GM19372 (cell line): ENCODE measurements around the gene ALDH16A1.

Experiments used
- ATAC-seq: cut with Tn5 transposase; IDR thresholded peaks from one replicate; pipeline ENCODE4 v1.9.1; 2021; ENCODE audit warnings: mild to moderate bottlenecking, low read depth, moderate library complexity; ENCODE audit not compliant: unreplicated experiment

The ALDH16A1 gene

GRCh38 chr19:49453013-49453756, at the start of gene ALDH16A1:
Gene ALDH16A1, plus strand, starts transcription at chr19:49453225. Its CDS starts 107 bp downstream, at chr19:49453332.
- peak; percentile 78 for ATAC-seq

- no peak for ATAC-seq
Measured at GRCh38 chr19:49403404-49404187, 49.4 kb upstream of the ALDH16A1 start.

- ATAC-seq = no peak
Measured at GRCh38 chr19:49407079-49407478, 45.9 kb upstream of the ALDH16A1 start.

GRCh38 chr19:49407482-49408015, 45.5 kb upstream of the ALDH16A1 start:
- no peak for ATAC-seq

GRCh38 chr19:49408816-49409440, 44.1 kb upstream of the ALDH16A1 start:
- ATAC-seq = no peak

GRCh38 chr19:49409441-49410029, 43.5 kb upstream of the ALDH16A1 start:
- ATAC-seq = no peak

- ATAC-seq = no peak
Measured at GRCh38 chr19:49411681-49412326, 41.2 kb upstream of the ALDH16A1 start.

- ATAC-seq = no peak
Measured at GRCh38 chr19:49413348-49413747, 39.7 kb upstream of the ALDH16A1 start.

GRCh38 chr19:49414256-49414655, 38.8 kb upstream of the ALDH16A1 start:
- no peak for ATAC-seq

- peak; percentile 62 for ATAC-seq
Measured at GRCh38 chr19:49415102-49415809, 37.8 kb upstream of the ALDH16A1 start.

GRCh38 chr19:49415810-49416200, 37.2 kb upstream of the ALDH16A1 start:
- ATAC-seq = no peak

- ATAC-seq = no peak
Measured at GRCh38 chr19:49417088-49417487, 35.9 kb upstream of the ALDH16A1 start.

GRCh38 chr19:49418511-49418910, 34.5 kb upstream of the ALDH16A1 start:
- ATAC-seq = no peak

GRCh38 chr19:49419173-49419572, 33.9 kb upstream of the ALDH16A1 start:
- no peak for ATAC-seq

- no peak for ATAC-seq
Measured at GRCh38 chr19:49420227-49420626, 32.8 kb upstream of the ALDH16A1 start.

GRCh38 chr19:49421039-49421877, 31.8 kb upstream of the ALDH16A1 start:
- no peak for ATAC-seq

- ATAC-seq = no peak
Measured at GRCh38 chr19:49421878-49422202, 31.2 kb upstream of the ALDH16A1 start.

- no peak for ATAC-seq
Measured at GRCh38 chr19:49422407-49423070, 30.5 kb upstream of the ALDH16A1 start.
